Caki2 (cell line): ENCODE results near the gene DNAJC15. TPM values are rescaled to one million over a fixed set of nuclear protein-coding genes. Genes with fewer than 3 reads are reported as not detected.

Experiments used
- DNase-seq: peaks from one replicate; pipeline ENCODE4 v3.0.0-alpha.2; 2015; ENCODE audit warnings: low read depth
- in situ Hi-C: cut with HindIII; loops from 2 replicates; pipeline ENCODE4 v1.10.0; 2016; ENCODE audit warnings: low sequenced_read_pairs, low pct_unique_long_range_greater_than_20kb, mixed read lengths
- total RNA-seq: library from RNA; depleted of rRNA; stranded (reverse); fragments of >200 nt; shearing (Covaris generic); gene quantifications from 2 replicates; pipeline ENCODE4 v1.2.3, GENCODE V29; 2014; ENCODE audit warnings: low replicate concordance; rRNA removed

Gene DNAJC15
- total RNA-seq, 1 experiment from 2014 or later: 0.03 TPM

DNA sequence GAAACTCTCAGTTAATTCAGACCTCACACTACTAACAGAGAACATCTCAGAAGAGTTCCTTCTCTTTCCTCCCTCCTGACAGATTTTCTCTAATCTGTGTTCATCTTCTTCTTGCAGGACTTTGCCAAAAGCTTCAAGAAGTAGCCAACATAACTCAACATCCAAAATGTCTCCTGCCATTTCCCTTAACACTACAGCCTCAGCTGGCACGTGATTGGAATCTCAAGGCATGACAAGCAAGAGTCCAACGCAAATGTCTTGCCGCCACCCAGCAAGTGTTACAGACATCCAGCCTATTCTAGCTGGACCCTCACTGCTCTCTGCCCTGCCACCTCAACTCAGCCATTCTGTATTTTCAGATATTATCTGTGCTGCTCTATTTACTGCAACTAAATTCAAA is 135.1 kb downstream of the DNAJC15 start:
- in situ Hi-C loops: no loop called here
- no peak for DNase-seq

DNA sequence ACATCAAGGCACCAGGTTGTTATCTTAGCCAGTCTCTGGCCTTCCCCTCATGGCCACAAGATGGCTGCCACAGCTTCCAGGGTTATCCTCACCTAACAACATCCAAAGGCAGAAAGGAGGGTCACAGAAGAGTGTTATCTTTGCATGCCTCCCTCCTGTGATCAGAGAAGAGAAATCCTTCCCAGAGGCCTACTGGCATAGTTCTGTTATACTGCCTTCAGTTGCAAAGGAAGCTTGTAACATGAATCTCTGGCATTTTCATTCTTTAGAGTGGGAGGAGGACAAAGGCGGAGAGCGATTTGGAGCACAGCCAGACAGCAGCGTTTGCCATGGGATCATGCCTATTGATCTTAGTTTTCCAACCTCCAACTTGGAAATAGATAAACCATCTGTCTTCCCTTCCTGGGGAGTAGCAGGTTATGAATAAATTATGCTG is 135.7 kb downstream of the DNAJC15 start:
- DNase-seq: no peak
- in situ Hi-C loops: no loop called here

Other genes with a start within 250 kb of the DNAJC15 start
- not detected in 2 replicates for gene FAM216B, start 242.0 kb upstream of the DNAJC15 start, total RNA-seq
- not detected in 2 replicates for gene EPSTI1, start 31.3 kb upstream of the DNAJC15 start, total RNA-seq